IMR-90 (cell line): ENCODE data around the gene ZNF436. TPM values are rescaled to one million over a fixed set of nuclear protein-coding genes. Genes with fewer than 3 reads are reported as not detected.

Experiments used
- ATAC-seq: fragments of 200-7000 bp; cut with Tn5 transposase; 2 replicates; pipeline ENCODE4 v1.9.1; 2020; ENCODE audit warnings: low read depth, mild to moderate bottlenecking, moderate library complexity
- BruUV-seq: library from RNA; stranded (reverse); fragments of 400-500 nt; replicated peaks from 2 replicates; lab custom pipeline; 2021; lab: Mats Ljungman, UMichigan
- CTCF ChIA-PET: fragments of 300-600 bp; formaldehyde crosslinking; extraction: SDS; loops from one replicate; lab custom pipeline; 2021; ENCODE audit warnings: antibody characterized with exemption; lab: Yijun Ruan, JAX
- POLR2A ChIA-PET: fragments of 300-600 bp; sonication (Branson Sonifier 250); formaldehyde crosslinking; loops from one replicate; lab custom pipeline; 2022; ENCODE audit warnings: antibody characterized with exemption; ENCODE audit not compliant: unreplicated experiment; lab: Charles Lee
- DNase-seq: peaks from one replicate; pipeline ENCODE4 v3.0.0; 2013
- H2AFZ ChIP-seq: replicated peaks from 2 replicates; pipeline ENCODE3; 2013; ENCODE audit warnings: low read length, mild to moderate bottlenecking; ENCODE audit not compliant: poor library complexity
- H2AK5ac ChIP-seq: 2 replicates; pipeline ENCODE4 v1.6.1; 2013; ENCODE audit warnings: low read depth, low read length, inconsistent platforms
- H2AK9ac ChIP-seq: replicated peaks from 2 replicates; pipeline ENCODE3; 2013; ENCODE audit warnings: mild to moderate bottlenecking, low read depth, low read length, moderate library complexity; ENCODE audit not compliant: poor library complexity
- H2BK120ac ChIP-seq: 2 replicates; pipeline ENCODE4 v1.6.1; 2013; ENCODE audit warnings: low read depth, low read length, inconsistent platforms
- H2BK15ac ChIP-seq: 3 replicates; pipeline ENCODE4 v1.6.1; 2013; ENCODE audit warnings: low read depth, low read length, inconsistent platforms
- H2BK20ac ChIP-seq: 2 replicates; pipeline ENCODE4 v1.6.1; 2013; ENCODE audit warnings: low read depth, mild to moderate bottlenecking, inconsistent platforms, low read length, moderate library complexity
- H2BK5ac ChIP-seq: 2 replicates; pipeline ENCODE4 v1.6.1; 2013; ENCODE audit warnings: mild to moderate bottlenecking, low read depth, low read length, inconsistent platforms; ENCODE audit not compliant: poor library complexity, severe bottlenecking
- H3K14ac ChIP-seq: replicated peaks from 2 replicates; pipeline ENCODE4 v1.6.1; 2013; ENCODE audit warnings: low read depth, low read length, inconsistent platforms
- H3K18ac ChIP-seq: 2 replicates; pipeline ENCODE4 v1.6.1; 2013; ENCODE audit warnings: low read depth, low read length, control low read depth
- H3K23ac ChIP-seq: 2 replicates; pipeline ENCODE4 v1.6.1; 2013; ENCODE audit warnings: low read depth, low read length, inconsistent platforms
- H3K27ac ChIP-seq: 2 replicates; pipeline ENCODE4 v1.5.1; 2013; ENCODE audit warnings: mild to moderate bottlenecking, control low read depth, low read length; ENCODE audit not compliant: insufficient read depth
- H3K27me3 ChIP-seq: 2 replicates; pipeline ENCODE4 v1.6.1; 2013; ENCODE audit warnings: low read length; ENCODE audit not compliant: control insufficient read depth, insufficient read depth
- H3K36me3 ChIP-seq: 2 replicates; pipeline ENCODE4 v1.6.1; 2013; ENCODE audit warnings: low read length, mixed read lengths; ENCODE audit not compliant: control insufficient read depth, insufficient read depth
- H3K4ac ChIP-seq: 2 replicates; pipeline ENCODE4 v1.6.1; 2013; ENCODE audit warnings: low read depth, low read length, inconsistent platforms
- H3K4me1 ChIP-seq: 2 replicates; pipeline ENCODE4 v1.6.1; 2013; ENCODE audit warnings: low read length, mixed read lengths; ENCODE audit not compliant: control insufficient read depth, insufficient read depth
- H3K4me2 ChIP-seq: 2 replicates; pipeline ENCODE4 v1.6.1; 2013; ENCODE audit warnings: low read depth, mild to moderate bottlenecking, control low read depth, low read length, moderate library complexity
- H3K4me3 ChIP-seq: 2 replicates; pipeline ENCODE4 v1.5.1; 2013; ENCODE audit warnings: low read depth, mild to moderate bottlenecking, control low read depth, low read length, moderate library complexity; ENCODE audit not compliant: insufficient read depth
- H3K56ac ChIP-seq: 2 replicates; pipeline ENCODE4 v1.6.1; 2013; ENCODE audit warnings: low read length, inconsistent platforms; ENCODE audit not compliant: insufficient read depth; ENCODE audit errors: extremely low read depth
- H3K79me1 ChIP-seq, 2 experiments: 2 replicates each; pipeline ENCODE4 v1.6.1; 2013; ENCODE audit warnings: low read length in 2 of 2, inconsistent platforms in 1 of 2, low read depth in 1 of 2
- H3K9ac ChIP-seq: 2 replicates; pipeline ENCODE4 v1.6.1; 2013; ENCODE audit warnings: low read depth, low read length, control low read depth
- H3K9me1 ChIP-seq: 2 replicates; pipeline ENCODE4 v1.6.1; 2013; ENCODE audit warnings: low read length, inconsistent platforms; ENCODE audit not compliant: insufficient read depth
- H3K9me3 ChIP-seq: 2 replicates; pipeline ENCODE4 v1.6.1; 2013; ENCODE audit warnings: low read length; ENCODE audit not compliant: control insufficient read depth, insufficient read depth
- H4K20me1 ChIP-seq: 2 replicates; pipeline ENCODE4 v1.6.1; 2013; ENCODE audit warnings: low read length, inconsistent platforms; ENCODE audit not compliant: insufficient read depth
- H4K5ac ChIP-seq: 2 replicates; pipeline ENCODE4 v1.6.1; 2013; ENCODE audit warnings: mild to moderate bottlenecking, low read depth, low read length, control low read depth
- H4K8ac ChIP-seq, 2 experiments: 2 replicates each; pipeline ENCODE4 v1.6.1; 2013; ENCODE audit warnings: low read depth in 2 of 2, low read length in 2 of 2, control low read depth in 1 of 2, inconsistent platforms in 1 of 2
- H4K91ac ChIP-seq: 2 replicates; pipeline ENCODE4 v1.6.1; 2013; ENCODE audit warnings: low read depth, low read length, inconsistent platforms; ENCODE audit not compliant: insufficient read depth
- CEBPB ChIP-seq: IDR thresholded peaks from 2 replicates; pipeline ENCODE4 v1.6.1; 2012; ENCODE audit warnings: low read depth, low read length, improper control_type of control experiment
- FOS ChIP-seq: fragments of 150-350 bp; IDR thresholded peaks from 2 replicates; pipeline ENCODE4 v1.6.1; 2016; ENCODE audit warnings: low read depth, low read length
- MAFK ChIP-seq: IDR thresholded peaks from 2 replicates; pipeline ENCODE4 v1.6.1; 2012; ENCODE audit warnings: low read depth, low read length, improper control_type of control experiment
- MAZ ChIP-seq: IDR thresholded peaks from 2 replicates; pipeline ENCODE4 v1.6.1; 2012; ENCODE audit warnings: low read depth, mild to moderate bottlenecking, low read length, improper control_type of control experiment, moderate library complexity, borderline replicate concordance
- RCOR1 ChIP-seq: IDR thresholded peaks from 2 replicates; pipeline ENCODE4 v1.6.1; 2012; ENCODE audit warnings: mild to moderate bottlenecking, low read length, improper control_type of control experiment; ENCODE audit not compliant: insufficient replicate concordance
- WGBS, 2 experiments: methylation state at CpG; one replicate each; pipeline versions ENCODE4 v1.1.5 to v1.1.7; 2013; ENCODE audit warnings: missing lambda C conversion rate in 2 of 2; ENCODE audit not compliant: insufficient read length in 1 of 2; ENCODE audit errors: extremely low coverage in 2 of 2; 5-methylcytosine and 5-hydroxymethylcytosine counted together
- dilution Hi-C: fragments of 300-500 bp; cut with HindIII; formaldehyde crosslinking; loops from one replicate; pipeline ENCODE4 v1.14.3; 2018; ENCODE audit warnings: low sequenced_read_pairs; ENCODE audit not compliant: unreplicated experiment
- in situ Hi-C: fragments of 300-500 bp; cut with MboI; formaldehyde crosslinking; loops from 3 replicates; pipeline ENCODE4 v1.14.3; 2019; ENCODE audit warnings: low sequenced_read_pairs, inconsistent platforms, mixed read lengths
- intact Hi-C: fragments of 100-400 bp; cut with micrococcal nuclease; formaldehyde crosslinking; loops from 2 replicates; pipeline ENCODE4 v1.10.0; 2022
- polyA plus RNA-seq, 3 experiments: library from polyadenylated mRNA; depleted of rRNA; stranded (reverse); fragments of >200 nt; gene quantifications; 2 replicates each; pipeline ENCODE4 v1.2.3, GENCODE V29; 2012; ENCODE audit warnings: low replicate concordance in 1 of 3
- total RNA-seq: library from RNA; depleted of rRNA; stranded (reverse); fragments of >200 nt; gene quantifications from 2 replicates; pipeline ENCODE4 v1.2.3, GENCODE V29; 2012
- TF ChIP-seq, protein P1 (sequence below): fragments of 150-350 bp; IDR thresholded peaks from 2 replicates; pipeline ENCODE4 v1.6.1; 2016; ENCODE audit warnings: low read depth, mild to moderate bottlenecking, low read length, moderate library complexity, borderline replicate concordance

Gene ZNF436
- total and polyA plus RNA-seq, 2 of the 4 experiments (the other 2 are of a cell fraction) = 5.3 to 14.3 TPM

DNA sequence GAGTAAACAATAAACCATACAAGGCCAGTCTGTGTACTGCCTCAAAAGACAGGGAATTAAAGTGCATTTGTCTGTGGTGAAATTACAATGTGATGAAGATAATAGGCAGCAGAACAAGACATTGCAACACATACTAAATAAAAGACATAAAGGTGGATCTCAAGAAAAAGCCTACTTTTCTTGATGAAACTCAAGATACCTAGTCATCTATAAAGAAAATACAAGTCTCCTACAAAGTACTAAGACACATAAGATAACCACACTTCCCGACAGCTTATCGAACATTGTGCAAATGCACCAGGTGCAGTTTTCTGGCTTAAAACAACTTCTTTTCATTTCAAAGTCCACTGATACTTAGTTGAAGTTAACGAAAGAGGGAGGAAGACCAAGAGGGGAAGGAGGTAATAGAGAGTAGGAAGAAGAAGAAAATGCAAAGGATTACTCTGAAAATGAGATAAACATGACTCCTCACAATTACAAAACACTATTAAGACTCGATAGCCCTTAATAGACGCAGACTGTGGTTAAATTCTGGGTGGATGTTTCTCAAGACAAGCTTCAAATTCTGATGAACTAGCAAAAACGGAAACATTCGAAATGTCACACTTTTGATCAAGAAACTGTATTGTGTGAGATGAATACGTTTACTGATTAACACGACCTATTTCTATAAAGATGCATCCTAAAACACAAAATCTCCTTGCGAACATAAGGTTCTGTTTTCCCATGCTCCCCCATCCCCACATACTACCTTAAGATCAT is 27.5 kb downstream of the ZNF436 start:
- H3K9ac ChIP-seq = peak overlapping the region; percentile 85; the same call in 1 of the 2 replicates
- peaks cover 2% of the 10 kb centered on the region for H3K9me1 ChIP-seq
- H4K5ac ChIP-seq = no peak overlapping the region; the same call in 1 of the 2 replicates
- peak overlapping the region; percentile 8 for H2BK5ac ChIP-seq
- ATAC-seq (no peak), DNase-seq (no peak)
- H3K56ac ChIP-seq = peak overlapping the region; percentile 33
- peaks cover 0 to 6% of the 10 kb centered on the region in 2 experiments; a peak in 1 of 4 replicates for H3K79me1 ChIP-seq
- H3K27ac ChIP-seq = peak overlapping the region; percentile 13; the same call in 1 of the 2 replicates
- no peak overlapping the region for H4K8ac ChIP-seq
- CTCF ChIA-PET = interaction anchor here (0.7 to 2.7 kb wide), 3 partner anchors 61 to 912 kb away, joined by 3 to 8 read pairs (median 4); no protein-coding TSS in a partner anchor
- H3K18ac ChIP-seq = no peak overlapping the region
- no peak overlapping the region for H4K91ac ChIP-seq
- no peak overlapping the region for H3K4ac ChIP-seq
- H2AFZ ChIP-seq = no peak overlapping the region
- TSS peak; percentile 44 for BruUV-seq
- POLR2A ChIA-PET = no interaction called here
- H3K27me3 ChIP-seq = no peaks in the 10 kb centered on the region
- intact Hi-C loops (loop anchor here (5.0 kb wide), 2 partner anchors 140 to 190 kb away; partner anchors contain the start of genes ASAP3 and E2F2), in situ Hi-C loops (no loop called here), dilution Hi-C loops (no loop called here)
- H3K9me3 ChIP-seq = no peaks in the 10 kb centered on the region
- H2BK120ac ChIP-seq = no peak overlapping the region
- no CpG with 5 or more reads among the region's 10 CpGs for WGBS, 2 experiments
- peak overlapping the region; percentile 40; the same call in 1 of the 2 replicates for H3K23ac ChIP-seq
- no peak overlapping the region for H2AK5ac ChIP-seq
- H3K4me1 ChIP-seq = peaks cover 4% of the 10 kb centered on the region; the same call in 1 of the 2 replicates
- H3K14ac ChIP-seq = peak overlapping the region; percentile 69
- H3K4me3 ChIP-seq = peak overlapping the region; percentile 93
- no peak overlapping the region for H2BK20ac ChIP-seq
- TF ChIP-seq, protein P1, sequence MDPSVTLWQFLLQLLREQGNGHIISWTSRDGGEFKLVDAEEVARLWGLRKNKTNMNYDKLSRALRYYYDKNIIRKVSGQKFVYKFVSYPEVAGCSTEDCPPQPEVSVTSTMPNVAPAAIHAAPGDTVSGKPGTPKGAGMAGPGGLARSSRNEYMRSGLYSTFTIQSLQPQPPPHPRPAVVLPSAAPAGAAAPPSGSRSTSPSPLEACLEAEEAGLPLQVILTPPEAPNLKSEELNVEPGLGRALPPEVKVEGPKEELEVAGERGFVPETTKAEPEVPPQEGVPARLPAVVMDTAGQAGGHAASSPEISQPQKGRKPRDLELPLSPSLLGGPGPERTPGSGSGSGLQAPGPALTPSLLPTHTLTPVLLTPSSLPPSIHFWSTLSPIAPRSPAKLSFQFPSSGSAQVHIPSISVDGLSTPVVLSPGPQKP = no peak
- no peak for TF ChIP-seq FOS
- TF ChIP-seq RCOR1 = no peak
- TF ChIP-seq CEBPB = peak; percentile 62
- no peak for TF ChIP-seq MAZ
- TF ChIP-seq MAFK = peak; percentile 67
- peaks cover 7% of the 10 kb centered on the region for H3K36me3 ChIP-seq
- peak overlapping the region; percentile 99 for H3K4me2 ChIP-seq
- no peak overlapping the region for H2BK15ac ChIP-seq
- no peak overlapping the region for H2AK9ac ChIP-seq
- peaks cover 61% of the 10 kb centered on the region for H4K20me1 ChIP-seq
